GM18517 (cell line): Measurements from ENCODE around the gene KMT2E.

Experiments used
- ATAC-seq: cut with Tn5 transposase; IDR thresholded peaks from one replicate; pipeline ENCODE4 v1.9.1; 2021; ENCODE audit warnings: mild to moderate bottlenecking, moderate library complexity; ENCODE audit not compliant: unreplicated experiment

KMT2E gene

GRCh38 chr7:105126436-105126975, 112.5 kb downstream of the KMT2E start:
- ATAC-seq, result no peak

- no peak for ATAC-seq
These were observed 113.2 kb downstream of the KMT2E start for GRCh38 chr7:105127179-105127578.

DNA sequence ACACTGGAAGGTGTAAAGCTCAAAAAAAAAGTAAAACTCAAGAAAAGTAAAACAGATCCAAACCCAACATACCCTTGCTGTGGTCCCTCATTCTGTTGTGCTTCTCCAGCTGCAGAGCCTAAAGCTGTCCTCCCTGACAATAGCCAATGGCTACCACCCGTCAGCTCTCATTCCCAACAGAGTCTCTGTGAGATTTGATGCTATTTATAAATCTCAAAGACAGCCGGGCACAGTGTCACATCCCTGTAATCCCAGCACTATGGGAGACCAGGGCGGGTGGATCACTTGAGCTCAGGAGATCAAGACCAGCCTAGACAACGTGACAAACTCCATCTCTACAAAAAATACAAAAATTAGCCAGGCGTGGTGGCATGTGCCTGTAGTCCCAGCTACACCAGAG, 116.0 kb downstream of the KMT2E start:
- ATAC-seq, result no peak

DNA sequence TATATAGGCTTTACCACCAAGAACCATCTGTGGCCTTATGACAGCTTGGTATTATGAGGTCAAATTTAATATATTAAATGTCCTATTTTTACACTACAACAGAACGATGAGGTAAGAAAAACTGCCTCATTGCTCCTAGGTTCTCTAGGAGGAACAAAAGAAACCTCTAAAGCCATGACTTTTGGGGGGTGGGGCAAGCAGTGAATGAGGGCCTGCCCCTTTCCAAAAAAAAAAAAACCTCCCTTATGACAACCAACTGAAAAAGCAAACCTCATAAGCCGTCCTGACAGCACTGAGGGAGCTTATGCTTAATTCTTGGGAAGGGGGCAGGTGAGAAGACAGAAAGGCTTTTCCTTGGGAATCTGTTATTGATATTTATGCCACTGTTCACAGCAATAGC, 116.6 kb downstream of the KMT2E start:
- no peak for ATAC-seq

DNA sequence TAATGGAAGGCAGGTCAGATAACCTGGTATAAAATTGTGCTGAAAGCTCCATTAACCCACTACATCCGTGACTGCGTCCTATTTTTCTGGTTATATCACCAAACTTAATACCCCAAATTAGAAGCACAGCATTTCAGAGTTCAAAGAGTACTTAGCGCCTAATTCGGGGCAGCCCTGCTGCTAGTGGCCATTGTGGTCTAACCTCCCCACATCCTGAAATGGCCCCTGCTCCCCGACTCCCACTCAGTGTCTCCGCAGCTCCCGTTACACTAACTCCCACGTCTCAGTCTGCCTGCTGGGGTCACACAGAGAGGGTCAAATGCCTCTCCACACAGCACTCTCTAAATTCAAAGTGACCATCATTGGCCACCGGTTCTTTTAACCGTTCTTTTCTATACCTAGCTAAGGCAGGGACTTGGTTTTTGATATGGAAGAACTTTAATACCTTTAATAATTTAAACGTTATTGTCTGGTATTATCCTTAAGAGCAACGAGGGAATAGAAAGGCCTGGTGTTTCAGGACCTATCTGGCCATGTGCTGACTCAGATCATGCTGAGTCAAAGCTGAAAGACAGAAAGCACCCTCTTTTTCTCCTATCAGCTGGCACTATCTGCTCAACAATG, 117.1 kb downstream of the KMT2E start:
- peak; percentile 61 for ATAC-seq

- ATAC-seq, result no peak
These were observed 117.9 kb downstream of the KMT2E start for GRCh38 chr7:105131890-105132289.

GRCh38 chr7:105132335-105132734, 118.3 kb downstream of the KMT2E start:
- ATAC-seq, result no peak

- ATAC-seq, result no peak
These were observed 118.8 kb downstream of the KMT2E start for GRCh38 chr7:105132835-105133234.

GRCh38 chr7:105133358-105133757, 119.4 kb downstream of the KMT2E start:
- no peak for ATAC-seq

DNA sequence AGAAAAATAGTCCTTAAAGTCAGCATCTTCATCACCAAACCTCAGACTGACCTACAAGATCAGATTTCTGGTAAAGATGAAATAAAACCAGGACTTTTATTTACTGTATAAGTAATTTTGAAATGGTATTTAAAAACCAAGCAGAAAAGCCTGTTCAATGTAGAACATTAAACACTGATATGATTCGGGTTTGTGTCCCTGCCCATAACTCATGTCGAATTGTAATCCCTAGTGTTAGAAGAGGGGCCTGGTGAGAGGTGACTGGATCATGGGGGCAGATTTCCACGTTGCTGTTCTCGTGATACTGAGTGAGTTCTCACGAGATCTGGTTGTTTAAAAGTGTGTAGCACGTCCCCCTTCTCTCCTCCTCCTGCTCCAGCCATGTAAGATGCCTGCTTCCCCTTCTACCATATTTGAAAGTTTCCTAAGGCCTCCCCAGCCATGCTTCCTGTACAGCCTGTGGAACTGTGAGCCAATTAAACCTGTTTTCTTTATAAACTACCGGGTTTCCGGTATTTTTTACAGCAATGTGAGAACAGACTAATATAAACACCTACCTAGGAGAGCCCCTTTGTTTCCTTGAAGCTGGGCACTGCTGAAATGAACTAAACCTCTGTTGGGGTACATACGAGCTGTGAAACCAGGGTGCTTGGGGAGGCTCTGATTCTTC, 120.1 kb downstream of the KMT2E start:
- ATAC-seq, result no peak

GRCh38 chr7:105136221-105136620, 122.2 kb downstream of the KMT2E start:
- no peak for ATAC-seq

- no peak for ATAC-seq
These were observed 123.9 kb downstream of the KMT2E start for GRCh38 chr7:105137898-105138297.

GRCh38 chr7:105139381-105139780, 125.4 kb downstream of the KMT2E start:
- no peak for ATAC-seq

- no peak for ATAC-seq
These were observed 127.1 kb downstream of the KMT2E start for GRCh38 chr7:105141068-105141467.

DNA sequence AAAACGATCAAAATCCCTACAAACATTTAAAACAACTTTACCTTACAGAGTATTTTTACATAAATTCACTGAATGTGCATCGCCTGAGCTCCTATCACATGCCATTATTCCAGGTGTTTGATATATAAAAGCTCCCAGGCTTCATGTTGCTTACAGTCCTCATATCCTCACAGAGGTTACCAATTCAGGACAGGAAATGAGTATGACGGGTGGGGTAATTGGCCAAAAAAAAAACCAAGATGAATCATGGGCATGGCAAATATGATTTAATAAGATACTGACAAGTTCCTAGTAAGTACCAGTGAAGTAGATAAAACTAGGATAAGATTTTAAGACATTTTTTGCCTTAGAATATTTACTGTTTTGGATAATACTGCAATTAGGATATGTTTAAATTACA, 135.8 kb downstream of the KMT2E start:
- ATAC-seq, result no peak

- no peak for ATAC-seq
These were observed 137.1 kb downstream of the KMT2E start for GRCh38 chr7:105151152-105151551.

GRCh38 chr7:105153531-105153930, 139.5 kb downstream of the KMT2E start:
- no peak for ATAC-seq

DNA sequence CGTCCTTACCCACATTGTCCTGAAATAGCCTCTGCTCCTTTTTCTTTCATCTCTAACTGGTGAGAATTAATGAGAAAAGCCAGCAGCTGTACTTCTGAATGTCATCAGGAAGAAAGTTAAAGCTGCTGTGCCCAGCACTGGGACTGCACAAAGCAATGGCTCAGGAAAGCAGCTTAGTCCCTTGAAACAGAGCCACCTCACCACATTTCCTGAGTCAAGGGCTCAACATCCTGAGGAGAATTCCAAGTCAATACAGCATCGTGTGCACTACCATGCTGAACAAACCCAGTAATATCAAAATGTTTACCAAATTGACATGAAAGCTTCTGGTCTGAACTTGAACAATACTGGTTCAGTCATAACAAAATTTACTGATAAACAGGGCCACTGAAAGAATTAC, 140.1 kb downstream of the KMT2E start:
- ATAC-seq, result no peak

DNA sequence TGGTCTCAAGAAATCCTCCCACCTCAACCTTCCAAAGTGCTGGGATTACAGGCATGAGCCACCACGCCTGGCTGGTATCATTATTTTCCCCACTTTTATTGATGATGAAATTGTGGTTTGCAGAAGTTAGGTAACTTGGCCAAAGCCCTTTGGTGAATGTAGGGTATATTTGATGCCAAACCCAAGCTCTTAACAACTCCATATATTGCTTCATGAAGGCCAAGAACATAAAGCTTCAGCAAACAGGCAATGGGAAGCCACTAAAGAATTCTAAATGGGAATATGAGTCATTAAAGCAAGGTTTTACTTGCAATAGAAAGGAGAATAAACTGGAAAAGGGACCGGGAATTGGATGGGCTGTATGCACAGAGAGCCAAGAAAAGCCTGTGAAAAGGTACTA, 142.7 kb downstream of the KMT2E start:
- no peak for ATAC-seq

GRCh38 chr7:105157278-105157677, 143.3 kb downstream of the KMT2E start:
- ATAC-seq, result no peak

DNA sequence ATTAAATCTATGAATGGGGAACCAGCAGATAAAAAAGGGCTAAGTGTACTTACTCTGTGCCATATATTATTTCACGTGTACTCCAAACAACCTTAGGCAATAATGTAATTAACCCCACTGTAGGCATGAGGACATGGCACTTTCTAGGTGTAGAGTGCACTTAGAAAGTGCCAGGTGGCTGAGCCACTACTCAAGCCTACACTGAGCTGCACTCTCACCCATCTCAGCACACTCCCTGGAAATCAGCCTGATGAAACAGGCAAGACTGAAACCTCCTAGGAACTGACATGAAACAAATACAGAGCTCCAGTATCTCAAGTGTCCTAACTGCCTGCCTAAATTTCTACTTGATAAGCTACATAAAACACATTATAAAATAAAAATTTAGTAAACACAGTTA, 147.4 kb downstream of the KMT2E start:
- no peak for ATAC-seq
